ENCODE data around the gene RNF168.
A peak's percentile ranks its signal among the peaks of the same experiment; 100 is the strongest.
"Not testable (repeated sequence)": the region's sequence is repeated elsewhere in the genome, so short reads cannot be mapped to it uniquely, and the experiment has no call there.

RNF168 gene

DNA sequence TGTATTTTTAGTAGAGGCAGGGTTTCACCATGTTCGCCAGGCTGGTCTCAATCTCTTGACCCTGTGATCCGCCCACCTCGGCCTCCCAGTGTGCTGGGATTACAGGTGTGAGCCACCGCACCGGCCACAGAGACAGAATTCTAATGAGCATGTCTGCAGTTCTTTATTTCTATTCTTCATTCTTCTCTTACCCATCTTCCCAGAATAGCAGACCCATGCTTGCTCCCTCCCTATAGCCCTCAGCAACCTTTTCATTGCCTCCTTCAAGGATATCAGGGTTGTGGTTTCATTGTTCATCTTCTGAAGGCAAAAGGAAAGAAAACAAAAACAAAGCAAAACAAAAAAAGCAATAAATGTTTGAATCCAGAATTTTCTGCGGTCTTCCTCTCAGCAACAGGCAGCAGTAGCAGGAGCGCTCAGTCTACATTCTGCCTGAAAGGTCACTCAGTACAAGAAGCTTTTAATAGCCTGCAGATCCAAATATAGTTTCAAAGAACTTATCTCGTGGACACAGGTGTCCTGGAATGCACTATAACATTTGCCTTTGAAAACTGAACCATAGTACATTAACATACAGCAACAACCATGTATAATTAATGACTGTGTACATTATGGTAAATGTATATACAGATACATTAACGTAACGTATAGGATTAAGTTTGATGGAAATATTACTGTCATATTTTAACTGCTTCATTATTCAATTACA lies 11.5 kb upstream of the RNF168 start, which contains the start of gene SMCO1:
TSS of gene SMCO1 (minus strand) at position 434 of the 709 bp plus-strand sequence. CDS start at position 297, 137 bp downstream.
- DNase-seq, result no peak

DNA sequence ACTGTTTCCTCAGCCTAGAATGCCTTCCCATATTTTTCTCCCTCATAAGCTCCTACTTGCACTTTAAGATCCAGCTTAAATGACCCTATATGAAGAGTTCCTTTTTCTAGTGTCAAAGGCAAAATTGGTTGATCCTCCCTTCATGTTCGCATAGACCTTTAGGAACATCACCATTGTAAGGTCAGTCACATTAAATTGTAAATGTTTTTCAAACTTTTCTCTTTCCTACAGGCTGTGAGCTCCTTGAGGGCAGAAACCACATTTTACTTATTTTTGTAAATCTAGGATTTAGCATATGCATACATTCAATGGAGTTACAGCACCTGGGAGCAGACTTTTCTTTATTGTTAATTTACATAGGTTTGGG lies 10.8 kb upstream of the RNF168 start:
- DNase-seq, result no peak

DNA sequence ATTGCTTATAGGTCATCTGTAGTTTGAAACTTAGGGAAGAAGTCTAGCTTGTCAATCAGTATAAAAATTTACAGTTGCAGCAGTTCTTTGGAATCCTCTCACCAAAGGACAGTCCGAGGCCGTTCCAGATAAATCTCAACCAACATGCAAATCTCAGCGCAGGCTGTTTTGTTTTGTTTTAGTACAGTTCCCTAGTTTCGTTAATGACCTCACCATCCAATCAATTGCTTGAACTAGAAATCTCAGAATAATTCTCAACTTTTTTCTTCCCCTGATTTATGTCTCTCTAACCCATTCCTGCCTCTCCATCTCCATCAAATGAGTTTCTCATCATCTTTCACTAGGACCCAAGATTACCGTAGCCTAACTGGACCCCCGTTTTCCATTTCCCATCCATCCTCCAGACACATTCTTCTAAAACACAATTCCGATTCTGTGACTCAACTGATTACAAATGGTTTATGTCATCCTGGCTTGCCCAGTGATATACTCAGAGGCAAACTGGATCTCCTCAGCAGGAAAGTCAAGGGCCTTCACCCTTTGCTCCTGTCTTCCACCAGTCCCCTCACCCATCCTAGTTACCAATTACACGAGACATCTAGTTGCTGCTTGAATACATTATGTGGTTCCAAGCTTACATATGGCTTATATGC lies 10.3 kb upstream of the RNF168 start:
- DNase-seq, result no peak

DNA sequence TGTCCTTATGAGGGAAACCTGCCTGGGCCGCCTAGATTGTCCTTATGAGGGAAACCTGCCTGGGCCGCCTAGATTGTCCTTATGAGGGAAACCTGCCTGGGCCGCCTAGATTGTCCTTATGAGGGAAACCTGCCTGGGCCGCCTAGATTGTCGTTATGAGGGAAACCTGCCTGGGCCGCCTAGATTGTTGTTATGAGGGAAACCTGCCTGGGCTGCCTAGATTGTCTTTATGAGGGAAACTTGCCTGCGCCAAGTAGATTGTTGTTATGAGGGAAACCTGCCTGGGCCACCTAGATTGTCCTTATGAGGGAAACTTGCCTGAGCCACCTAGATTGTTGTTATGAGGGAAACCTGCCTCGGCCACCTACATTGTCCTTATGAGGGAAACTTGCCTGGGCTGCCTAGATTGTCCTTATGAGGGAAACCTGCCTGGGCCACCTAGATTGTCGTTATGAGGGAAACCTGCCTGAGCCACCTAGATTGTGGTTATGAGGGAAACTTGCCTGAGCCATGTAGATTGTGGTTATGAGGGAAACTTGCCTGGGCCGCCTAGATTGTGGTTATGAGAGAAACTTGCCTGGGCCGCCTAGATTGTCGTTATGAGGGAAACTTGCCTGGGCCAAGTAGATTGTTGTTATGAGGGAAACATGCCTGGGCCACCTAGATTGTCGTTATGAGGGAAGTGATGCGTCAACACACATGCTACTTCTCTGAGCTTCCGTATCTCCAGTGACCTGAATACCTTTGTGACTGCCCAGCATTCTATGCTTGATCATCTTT lies 8.3 kb upstream of the RNF168 start:
- not testable (repeated sequence) for DNase-seq

DNA sequence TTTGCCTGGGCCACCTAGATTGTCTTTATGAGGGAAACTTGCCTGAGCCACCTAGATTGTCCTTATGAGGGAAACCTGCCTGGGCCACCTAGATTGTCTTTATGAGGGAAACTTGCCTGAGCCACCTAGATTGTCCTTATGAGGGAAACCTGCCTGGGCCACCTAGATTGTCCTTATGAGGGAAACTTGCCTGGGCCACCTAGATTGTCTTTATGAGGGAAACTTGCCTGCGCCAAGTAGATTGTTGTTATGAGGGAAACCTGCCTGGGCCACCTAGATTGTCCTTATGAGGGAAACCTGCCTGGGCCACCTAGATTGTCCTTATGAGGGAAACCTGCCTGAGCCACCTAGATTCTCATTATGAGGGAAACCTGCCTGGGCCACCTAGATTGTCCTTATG lies 7.5 kb upstream of the RNF168 start:
- not testable (repeated sequence) for DNase-seq

DNA sequence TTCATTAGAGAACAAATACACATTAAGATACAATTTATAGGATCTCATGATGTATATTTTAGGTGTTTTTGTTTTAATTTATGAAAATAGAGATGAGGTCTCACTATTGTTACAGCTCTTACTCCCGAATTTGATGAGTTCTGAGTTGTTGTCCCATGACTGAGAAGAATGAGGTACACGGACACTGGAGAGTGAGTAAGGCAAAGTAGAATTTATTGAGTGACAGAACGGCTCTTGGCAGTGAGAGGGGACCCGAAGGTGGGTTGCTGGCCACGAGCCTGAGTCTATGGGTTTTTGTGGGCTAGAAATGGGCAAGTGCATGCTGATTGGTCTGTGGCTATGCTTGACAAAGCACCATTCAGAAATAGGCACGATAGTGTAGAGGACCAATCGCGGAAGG lies 3.1 kb upstream of the RNF168 start:
- no peak for DNase-seq

DNA sequence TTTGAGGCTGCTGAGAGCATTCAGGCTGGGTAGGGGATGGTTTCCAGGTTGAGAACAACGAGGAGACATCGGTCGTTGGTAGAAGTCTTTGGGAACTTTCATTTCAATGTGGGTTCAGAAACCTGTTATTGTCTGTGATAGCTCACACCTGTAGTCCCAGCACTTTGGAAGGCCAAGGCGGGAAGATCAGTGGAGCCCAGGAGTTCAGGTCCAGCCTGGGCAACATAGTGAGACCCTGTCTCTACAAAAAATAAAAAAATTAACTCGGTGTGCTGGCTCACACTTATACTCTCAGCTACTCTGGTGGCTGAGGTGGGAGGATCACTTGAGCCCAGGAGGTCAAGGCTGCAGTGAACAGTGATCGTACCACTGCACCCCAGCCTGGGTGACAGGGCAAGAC lies 988 bp upstream of the RNF168 start:
- DNase-seq, result no peak

DNA sequence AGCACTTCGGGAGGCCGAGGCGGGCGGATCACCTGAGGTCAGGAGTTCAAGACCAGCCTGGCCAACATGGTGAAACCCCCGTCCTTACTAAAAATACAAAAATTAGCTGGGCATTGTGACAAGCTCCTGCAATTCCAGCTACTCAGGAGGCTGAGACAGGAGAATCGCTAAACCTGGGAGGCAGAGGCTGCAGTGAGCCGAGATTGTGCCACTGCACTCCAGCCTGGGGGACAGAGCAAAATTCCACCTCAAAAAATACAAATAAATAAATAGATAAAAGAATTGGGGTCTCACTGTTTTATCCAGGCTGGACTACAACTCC lies 470 bp upstream of the RNF168 start:
- not testable (repeated sequence) for DNase-seq

DNA sequence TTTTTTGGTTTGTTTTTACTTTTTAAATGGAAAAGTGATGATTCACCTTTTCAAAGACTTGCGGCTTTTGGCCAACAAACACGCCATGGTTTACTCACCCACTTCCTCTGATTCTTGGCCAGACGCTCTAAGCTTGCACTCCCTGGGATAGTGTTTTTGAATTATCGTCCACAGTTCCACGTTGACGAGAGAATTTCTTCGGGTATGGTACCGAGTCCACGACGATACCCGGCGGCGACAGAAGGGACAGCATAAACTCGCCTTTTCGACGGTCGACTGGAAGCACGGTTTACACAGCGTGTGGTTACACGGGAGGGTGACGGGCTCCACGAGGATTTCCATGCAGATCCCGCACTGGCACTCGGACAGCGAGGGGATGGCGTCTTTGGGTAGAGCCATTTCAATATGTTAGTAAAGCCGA lies 783 bp downstream of the RNF168 start:
- DNase-seq, result peak; percentile 83

DNA sequence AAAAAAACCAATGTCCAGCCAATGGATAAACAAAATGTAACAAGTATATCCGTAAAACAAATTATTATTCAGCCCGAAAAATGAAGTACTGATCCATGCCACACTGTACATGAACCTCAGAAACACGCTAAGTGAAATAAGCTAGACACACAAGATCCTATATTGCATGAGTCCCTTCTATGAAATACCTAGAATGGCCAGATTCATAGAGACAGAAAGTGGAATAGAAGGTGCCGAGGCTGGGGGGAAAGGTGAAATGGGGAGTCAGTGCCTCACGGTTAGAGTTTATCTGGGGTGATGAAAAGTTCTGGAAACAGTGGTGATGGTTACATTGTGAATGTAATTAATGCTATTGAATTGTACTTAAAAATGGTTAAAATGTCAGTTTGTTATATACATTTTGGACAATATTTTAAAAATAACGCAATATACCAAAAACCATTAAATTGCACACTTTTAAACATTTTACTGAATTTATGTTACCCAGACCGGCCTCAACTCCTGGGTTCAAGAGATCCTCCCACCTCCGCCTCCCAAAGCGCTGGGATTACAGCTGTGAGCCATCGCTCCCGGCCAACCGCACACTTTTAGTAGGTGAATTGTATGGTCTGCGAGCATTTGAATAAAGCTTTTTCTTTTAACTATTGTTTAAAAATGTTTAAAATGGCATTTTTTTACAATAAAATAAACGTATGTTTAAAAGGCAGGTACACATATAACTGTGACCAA lies 2.1 kb downstream of the RNF168 start:
- DNase-seq, result peak; percentile 39

DNA sequence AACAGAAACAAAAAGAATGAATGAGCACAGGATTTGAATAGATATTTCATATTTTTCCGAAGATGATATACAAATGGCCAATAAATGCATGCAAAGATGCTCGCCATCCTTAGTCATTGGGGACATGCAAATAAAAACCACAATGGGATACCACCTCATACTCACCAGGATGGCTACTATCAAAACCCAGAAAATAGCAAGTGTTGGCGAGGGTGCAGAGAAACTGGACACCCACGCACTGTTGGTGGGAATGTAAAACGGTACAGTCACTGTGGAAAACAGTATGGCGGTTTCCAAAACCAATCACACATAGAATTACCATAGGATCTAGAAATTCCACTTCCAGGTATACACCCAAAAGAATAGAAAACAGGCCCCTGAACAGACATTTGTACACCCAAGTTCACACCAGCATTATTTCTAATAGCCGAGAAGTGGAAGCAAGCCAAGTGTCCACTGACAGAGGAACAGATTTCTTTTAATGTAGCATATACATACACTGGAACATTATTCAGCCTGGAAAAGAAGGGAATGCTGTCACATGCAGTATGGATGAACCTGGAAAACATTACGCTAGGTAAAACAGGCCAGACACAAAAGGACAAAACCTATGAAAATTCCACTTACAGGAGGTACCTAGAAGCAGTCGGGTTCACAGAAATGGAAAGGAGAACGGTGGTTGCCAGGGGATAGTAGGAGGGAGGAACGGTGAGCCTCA lies 3.6 kb downstream of the RNF168 start:
- DNase-seq, result peak; percentile 12

DNA sequence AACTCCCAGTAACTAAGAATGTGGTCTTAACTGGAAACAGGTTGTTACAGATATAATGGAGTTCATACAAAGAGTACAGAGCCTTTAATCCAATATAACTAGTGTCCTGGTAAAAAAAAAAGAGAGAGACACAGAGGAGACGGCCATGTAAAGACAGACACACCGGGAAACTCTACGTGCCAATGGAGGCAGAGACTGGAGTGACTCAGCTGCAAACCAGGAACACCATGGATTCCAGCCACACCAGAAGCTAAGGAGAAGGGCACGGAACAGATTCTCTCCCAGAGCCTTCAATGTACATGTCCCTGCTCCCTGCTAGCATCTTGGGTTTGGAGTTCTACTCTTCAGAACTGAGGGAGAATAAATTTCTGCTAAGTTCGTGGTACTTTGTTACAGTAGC lies 4.5 kb downstream of the RNF168 start:
- DNase-seq, result no peak

DNA sequence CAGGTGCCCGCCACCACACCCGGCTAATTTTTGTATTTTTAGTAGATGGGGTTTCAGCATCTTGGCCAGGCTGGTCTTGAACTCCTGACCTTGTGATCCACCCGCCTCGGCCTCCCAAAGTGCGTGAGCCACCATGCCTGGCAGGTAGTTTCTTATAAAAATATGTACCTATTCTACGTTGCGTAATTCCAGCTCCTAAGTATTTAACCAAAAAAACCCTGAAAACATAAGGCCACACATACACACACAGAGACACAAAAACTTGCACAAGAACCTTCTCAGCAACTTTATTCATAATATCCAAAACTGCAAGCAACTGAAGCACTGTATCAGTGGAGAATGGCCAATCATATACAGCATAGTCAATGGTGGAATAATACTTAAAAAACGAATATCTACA lies 5.3 kb downstream of the RNF168 start:
- DNase-seq, result no peak

DNA sequence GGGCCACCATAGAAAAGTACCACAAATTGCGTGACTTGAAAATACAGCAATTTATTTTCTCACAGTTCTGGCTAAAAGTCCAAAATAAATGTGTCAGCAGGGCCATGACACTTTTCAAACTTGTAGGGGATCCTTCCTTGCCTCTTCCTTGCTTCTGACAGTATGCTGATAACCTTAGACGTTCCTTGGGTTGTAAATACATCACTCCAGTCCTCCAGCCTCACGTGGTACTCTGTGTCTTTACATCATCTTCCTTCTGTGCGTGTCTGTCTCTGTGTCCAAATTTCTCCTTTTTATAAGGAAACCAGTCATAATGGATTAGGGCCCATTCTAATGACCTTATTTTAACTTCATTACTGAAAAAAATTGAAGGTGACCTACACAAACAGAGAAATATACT lies 7.4 kb downstream of the RNF168 start:
- no peak for DNase-seq

DNA sequence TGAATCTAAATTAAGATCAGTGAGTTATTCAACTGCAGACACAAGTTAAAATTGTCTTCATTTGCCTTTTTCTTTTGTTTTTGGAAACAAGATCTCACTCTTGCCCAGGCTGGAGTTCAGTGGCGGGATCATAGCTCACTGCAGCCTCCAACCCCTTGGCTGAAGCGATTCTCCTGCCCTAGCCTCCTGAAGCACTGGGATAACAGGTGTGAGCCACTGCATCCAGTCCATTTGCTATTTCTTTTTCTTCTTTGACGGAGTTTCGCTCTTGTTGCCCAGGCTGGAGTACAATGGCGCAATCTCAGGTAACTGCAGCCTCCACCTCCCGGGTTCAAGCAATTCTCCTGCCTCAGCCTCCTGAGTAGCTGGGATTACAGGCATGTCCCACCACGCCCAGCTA lies 10.3 kb downstream of the RNF168 start:
- DNase-seq, result no peak

DNA sequence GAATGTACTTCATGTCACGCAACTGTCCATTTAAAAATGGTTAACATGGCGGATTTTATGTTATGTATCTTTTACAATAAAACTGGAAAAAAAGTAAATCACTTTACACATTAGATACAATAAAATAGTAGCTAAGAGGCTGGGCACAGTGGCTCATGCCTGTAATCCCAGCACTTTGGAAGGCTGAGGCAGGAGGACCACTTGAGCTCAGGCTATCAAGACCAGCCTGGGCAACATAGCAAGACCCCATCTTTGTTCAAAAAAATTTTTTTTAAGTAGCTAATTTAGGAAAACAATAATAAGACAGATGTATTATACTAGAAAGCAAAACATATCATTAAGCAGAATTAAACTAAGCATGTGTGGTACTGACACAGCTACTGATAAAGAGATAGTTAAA lies 11.5 kb downstream of the RNF168 start:
- DNase-seq, result no peak

DNA sequence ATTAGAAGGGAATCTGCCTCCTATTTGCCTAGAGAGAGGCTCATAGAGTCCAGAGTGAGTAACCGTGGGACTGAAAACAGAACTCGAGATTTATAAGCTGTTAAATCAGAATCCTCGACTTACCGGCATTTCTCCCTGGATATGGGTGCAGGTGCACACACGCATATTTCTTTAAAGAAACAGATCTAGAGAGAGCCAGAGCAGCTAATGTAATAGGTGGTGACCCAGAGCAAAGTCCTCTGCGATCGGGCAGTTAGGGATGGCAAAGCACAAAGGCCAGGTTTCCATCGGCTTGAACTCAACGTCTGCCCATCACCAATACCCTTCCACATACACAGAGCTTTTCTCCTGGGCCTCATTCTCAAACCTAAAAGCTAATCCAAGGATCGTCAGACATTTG lies 13.8 kb downstream of the RNF168 start:
- no peak for DNase-seq

DNA sequence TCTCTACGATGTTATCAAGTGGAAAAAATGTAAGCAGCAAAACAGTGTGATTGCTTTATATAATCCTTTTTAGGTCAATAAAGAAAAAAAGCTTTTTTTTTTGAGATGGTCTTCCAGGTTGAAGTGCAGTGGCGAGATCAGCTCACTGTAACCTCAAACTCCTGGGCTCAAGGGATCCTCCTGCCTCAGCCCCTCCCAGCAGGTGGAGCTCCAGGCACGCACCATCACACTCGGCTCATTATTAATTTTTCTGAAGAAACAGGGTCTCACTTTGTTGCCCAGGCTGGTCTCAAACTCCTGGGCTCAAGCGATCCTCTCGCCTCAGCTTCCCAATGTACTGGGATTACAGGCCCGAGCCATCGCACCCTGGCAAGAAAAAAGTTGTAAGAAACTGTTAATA lies 17.3 kb downstream of the RNF168 start:
- DNase-seq, result no peak

DNA sequence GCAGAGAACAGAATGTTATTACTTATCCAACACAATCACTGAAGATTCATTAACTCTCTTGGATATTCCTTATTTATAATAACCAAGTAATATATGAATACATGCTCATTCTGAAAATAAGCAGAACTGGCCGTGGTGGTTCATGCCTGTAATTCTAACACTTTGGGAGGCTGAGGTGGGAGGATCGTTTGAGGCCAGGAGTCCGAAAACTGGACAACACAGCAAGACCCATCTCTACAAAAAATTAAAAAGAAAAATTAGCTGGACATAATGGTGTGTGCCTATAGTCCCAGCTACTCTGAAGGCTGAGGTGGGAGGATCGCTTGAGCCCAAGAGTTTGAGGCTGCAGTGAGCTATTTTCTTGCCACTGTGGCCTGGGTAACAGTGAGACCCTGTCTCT lies 25.9 kb downstream of the RNF168 start:
- DNase-seq, result no peak

DNA sequence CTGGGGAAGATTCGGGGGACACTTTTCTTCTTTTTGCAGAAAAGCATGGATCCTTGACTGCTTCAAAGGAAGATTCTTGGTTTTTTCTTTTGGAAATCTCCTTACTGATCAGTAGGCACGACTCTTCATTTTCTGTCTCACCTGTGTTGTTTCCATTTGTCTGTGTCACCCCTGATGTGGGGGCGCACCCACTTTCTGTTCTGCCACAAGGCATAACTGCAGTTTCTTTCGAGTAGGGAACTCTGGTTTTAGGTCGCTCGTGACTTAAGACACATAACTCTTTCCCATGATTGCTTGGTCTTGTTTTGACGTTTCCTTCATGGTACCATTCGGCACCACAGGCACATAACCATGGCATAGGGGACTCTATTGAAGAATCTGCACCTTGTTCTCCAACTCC lies 31.3 kb downstream of the RNF168 start:
- DNase-seq, result no peak

DNA sequence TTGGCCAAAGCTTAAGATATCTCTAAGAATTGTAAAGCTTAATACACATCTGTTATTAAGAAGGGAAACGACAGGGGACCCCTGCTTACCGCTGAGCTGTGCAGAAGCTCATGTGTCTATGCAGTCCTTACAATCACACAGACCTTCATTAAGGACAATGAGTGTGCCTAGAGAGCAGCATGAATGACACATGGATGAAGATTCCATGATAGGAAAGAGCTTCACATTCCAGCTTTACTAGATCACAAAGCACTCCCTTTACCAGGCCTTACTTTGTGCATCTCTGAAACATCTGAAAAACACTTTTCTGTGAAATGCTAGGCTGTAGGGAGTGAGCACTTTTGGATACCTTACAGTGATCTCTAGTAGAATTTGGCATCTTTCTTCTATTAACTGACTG lies 32.0 kb downstream of the RNF168 start:
- no peak for DNase-seq

DNA sequence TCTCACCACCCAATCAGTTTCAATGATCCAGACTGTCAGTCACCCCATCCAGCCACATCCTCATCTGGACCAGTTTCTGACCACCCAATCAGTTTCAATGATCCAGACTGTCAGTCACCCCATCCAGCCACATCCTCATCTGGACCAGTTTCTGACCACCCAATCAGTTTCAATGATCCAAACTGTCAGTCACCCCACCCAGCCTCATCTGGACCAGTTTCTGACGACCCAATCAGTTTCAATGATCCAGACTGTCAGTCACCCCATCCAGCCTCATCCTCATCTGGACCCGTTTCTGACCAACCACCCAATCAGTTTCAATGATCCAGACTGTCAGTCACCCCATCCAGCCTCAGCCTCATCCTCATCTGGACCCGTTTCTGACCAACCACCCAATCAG lies 33.4 kb downstream of the RNF168 start:
- not testable (repeated sequence) for DNase-seq

DNA sequence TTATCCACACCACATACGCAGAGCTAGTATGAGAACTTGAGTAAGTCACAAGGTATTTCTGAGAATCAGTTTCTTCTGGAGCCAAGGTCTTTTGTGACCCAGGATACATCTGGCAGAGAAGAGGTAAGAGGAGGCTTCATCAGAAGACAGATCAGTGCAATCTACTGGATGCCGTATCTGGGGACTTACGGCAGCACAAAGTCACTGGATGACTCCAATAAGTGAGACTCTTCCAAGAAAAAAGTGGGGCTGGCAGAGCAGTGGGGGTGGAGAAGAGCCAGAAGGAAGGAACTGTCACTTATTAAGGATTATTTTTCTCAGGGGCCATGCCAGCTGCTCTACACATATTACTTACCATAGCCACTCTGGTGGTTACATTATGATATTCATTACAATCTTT lies 39.8 kb downstream of the RNF168 start:
- DNase-seq, result no peak

Measured in activated CD4-positive, alpha-beta T cell treated with anti-CD3 and anti-CD28 coated beads, Interleukin-2, Interleukin-6, amounts not matched to agents 100 ng/mL and 50 ng/mL, durations not matched to agents 16 hours and 8 hours (primary cell).